ENCODE measurements around the gene DCP1B. TPM values are rescaled to one million over a fixed set of nuclear protein-coding genes. Genes with fewer than 3 reads are reported as not detected.

The DCP1B gene
- total and polyA plus RNA-seq, 5 experiments from 2014 or later: 10.0 to 24.4 (median 20.9) TPM

DNA sequence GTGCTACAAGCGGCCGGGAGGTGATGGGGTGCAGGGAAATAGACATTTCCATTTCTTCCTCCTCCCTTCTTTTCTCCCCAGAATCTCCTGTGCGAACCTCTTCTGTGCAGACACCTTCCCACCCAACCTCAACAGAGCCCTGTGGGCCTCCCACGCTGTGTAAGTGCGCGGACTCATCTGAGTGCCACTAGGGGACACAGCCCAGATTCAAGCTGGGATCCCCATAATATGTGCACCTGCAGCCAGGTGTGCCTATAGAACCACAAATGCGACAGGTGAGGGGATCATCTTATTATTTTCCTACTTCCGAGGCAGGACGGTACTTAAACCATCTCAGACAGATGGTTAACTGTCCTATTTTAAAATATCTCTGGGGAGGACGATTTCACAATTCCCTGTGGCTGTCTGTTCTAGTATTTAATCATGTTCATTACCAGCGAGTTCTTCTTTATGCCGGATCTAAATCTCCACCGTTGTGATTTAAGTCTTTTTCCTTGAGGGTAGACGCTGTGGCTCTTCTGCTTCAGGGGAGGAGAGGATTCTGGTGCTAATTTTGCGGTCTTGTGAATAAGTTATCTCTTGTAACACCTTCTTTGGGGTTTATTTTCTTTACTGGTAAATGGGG lies 31.3 kb upstream of the DCP1B start:
- Mint-ChIP-seq H3K9me3 (no peaks in the 10 kb centered on the region), H3K36me3 (no peaks in the 10 kb centered on the region), H3K27ac (peak overlapping the region in 2 of 10 donors; percentile 64 to 70), H3K27me3 (peaks cover 16 to 41% (median 35%) of the 10 kb centered on the region in 5 donors), H3K4me1 (peaks cover 3 to 15% (median 13%) of the 10 kb centered on the region in 4 donors), H3K4me3 (peak overlapping the region; percentile 69 to 82 (median 75))
- ATAC-seq: peak; percentile 35 to 39
- POLR2A ChIA-PET: no interaction called here
- peak in 1 of 10 donors; percentile 15 for DNase-seq

DNA sequence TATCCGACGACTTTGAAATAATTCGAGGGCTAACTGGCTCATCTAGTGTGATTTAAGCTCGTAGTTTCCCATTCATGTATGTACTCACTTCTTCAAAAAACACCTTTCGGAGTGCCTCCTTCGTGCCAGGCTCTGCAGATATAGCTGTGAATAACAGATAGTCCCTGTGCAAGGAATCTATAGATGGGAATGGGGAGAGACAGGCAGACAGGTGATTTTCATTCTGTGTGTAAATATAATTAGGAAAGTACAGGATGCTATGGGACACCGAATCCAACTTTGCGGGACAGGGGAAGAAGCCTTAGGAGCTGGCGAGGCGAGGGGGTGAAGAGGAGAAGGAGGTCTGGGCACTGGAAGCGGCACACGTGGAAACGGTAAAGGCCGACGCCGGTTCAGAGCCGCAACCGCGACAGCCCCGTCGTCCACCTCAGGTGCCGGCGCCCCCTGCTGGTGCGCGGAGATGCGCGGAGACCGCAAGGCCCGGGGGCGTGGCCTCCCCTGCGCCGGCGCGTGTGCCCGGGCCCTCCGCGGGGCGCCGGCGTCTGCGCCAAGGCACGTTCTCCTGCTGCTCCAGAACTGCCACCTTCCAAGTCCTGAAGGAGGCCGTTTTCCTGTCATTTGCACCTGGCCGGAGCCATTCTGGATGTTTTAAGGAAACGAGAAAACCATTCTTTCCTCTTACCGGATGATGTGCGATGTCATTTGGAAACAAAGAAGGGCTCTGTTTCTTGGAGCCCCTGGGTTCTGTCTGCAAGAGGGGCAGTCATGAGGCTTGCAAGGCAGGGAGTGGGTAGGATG lies 30.6 kb upstream of the DCP1B start:
- peaks cover 3 to 15% (median 13%) of the 10 kb centered on the region in 4 donors for H3K4me1 Mint-ChIP-seq
- no peaks in the 10 kb centered on the region for H3K36me3 Mint-ChIP-seq
- peaks cover 17 to 39% (median 29%) of the 10 kb centered on the region in 5 donors for H3K27me3 Mint-ChIP-seq
- peak; percentile 97 to 99 for ATAC-seq
- POLR2A ChIA-PET: interaction anchor here (0.7 kb wide), 1 partner anchor 344 kb away, joined by 3 read pairs; the partner anchor contains the start of gene ADIPOR2
- H3K27ac Mint-ChIP-seq: peak overlapping the region in 3 of 10 donors; percentile 21 to 70 (median 67)
- H3K4me3 Mint-ChIP-seq: peak overlapping the region; percentile 69 to 82 (median 75)
- peak; percentile 68 to 90 (median 83) for DNase-seq
- H3K9me3 Mint-ChIP-seq: no peaks in the 10 kb centered on the region

DNA sequence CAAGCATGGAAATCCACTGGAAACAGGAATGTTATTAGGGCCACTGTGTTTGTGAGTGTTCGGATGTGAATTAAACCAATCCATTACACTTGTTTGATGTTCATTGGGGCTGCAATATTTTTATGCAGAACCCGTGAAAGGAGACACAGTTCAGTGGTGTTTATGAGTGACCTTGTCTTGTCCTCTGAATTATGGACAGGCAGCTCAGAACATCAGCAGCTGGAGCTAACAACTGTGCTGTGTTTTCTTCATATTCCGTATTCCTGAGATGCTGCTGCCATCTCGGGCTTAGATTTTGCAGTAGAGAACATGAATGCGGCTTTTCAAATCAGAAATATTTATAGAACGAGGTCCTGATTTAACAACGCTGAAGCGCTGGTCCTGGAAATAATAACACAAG lies 28.2 kb upstream of the DCP1B start:
- DNase-seq: no peak
- peaks cover 3 to 15% (median 13%) of the 10 kb centered on the region in 4 donors for H3K4me1 Mint-ChIP-seq
- H3K36me3 Mint-ChIP-seq: no peaks in the 10 kb centered on the region
- H3K4me3 Mint-ChIP-seq: no peak overlapping the region
- H3K9me3 Mint-ChIP-seq: no peaks in the 10 kb centered on the region
- ATAC-seq: no peak
- POLR2A ChIA-PET: no interaction called here
- H3K27ac Mint-ChIP-seq: no peak overlapping the region
- peaks cover 14 to 33% (median 20%) of the 10 kb centered on the region in 5 donors for H3K27me3 Mint-ChIP-seq

DNA sequence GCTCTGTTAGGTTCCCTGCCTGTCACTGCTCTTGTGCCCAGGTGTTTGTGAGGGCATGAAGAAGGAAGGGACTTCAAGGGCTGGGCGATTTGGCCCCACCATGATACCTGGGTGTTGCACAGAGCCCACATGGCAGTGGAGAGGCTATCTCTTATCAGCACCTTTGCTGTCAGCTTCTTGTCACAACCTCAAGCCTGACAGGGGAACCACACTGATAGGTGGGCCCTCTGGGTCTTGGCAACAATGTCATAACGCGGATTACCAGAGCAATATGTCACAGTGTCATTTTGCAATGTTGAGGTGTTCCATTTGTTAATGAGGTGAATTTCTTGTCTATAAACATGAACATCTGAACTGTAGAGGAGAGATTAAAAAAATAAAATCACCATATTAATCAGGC lies 25.6 kb upstream of the DCP1B start:
- no peaks in the 10 kb centered on the region for H3K9me3 Mint-ChIP-seq
- ATAC-seq (no peak), DNase-seq (no peak)
- peaks cover 12 to 29% (median 19%) of the 10 kb centered on the region in 5 donors for H3K27me3 Mint-ChIP-seq
- POLR2A ChIA-PET: no interaction called here
- no peaks in the 10 kb centered on the region for H3K36me3 Mint-ChIP-seq
- no peak overlapping the region for H3K4me3 Mint-ChIP-seq
- H3K4me1 Mint-ChIP-seq: peaks cover 3 to 5% (median 4%) of the 10 kb centered on the region in 4 donors
- no peak overlapping the region for H3K27ac Mint-ChIP-seq

DNA sequence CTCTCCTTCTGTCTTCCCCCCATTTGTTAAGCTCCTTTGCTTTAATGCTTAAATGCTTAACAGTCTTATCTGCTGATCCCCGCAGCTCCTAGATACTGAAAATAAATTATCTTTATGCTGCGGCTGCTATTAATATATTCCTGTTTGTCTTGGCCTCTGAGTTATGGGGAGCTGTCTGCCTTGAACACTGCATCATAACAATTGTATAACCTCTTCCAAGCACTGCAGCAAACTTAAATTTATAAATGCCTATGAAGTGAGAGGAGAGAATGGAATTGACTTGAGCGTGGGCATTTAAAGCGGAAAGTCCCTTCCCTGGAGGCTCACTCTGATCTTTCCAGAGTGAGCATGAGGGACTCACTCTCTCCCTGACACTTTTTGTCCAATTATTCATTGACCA lies 23.1 kb upstream of the DCP1B start:
- POLR2A ChIA-PET: no interaction called here
- H3K4me1 Mint-ChIP-seq: no peaks in the 10 kb centered on the region
- H3K36me3 Mint-ChIP-seq: no peaks in the 10 kb centered on the region
- H3K4me3 Mint-ChIP-seq: no peak overlapping the region
- ATAC-seq (no peak), DNase-seq (no peak)
- no peak overlapping the region for H3K27ac Mint-ChIP-seq
- peaks cover 0 to 2% (median 0%) of the 10 kb centered on the region in 9 donors for H3K9me3 Mint-ChIP-seq
- peaks cover 7 to 19% (median 13%) of the 10 kb centered on the region in 5 donors for H3K27me3 Mint-ChIP-seq

DNA sequence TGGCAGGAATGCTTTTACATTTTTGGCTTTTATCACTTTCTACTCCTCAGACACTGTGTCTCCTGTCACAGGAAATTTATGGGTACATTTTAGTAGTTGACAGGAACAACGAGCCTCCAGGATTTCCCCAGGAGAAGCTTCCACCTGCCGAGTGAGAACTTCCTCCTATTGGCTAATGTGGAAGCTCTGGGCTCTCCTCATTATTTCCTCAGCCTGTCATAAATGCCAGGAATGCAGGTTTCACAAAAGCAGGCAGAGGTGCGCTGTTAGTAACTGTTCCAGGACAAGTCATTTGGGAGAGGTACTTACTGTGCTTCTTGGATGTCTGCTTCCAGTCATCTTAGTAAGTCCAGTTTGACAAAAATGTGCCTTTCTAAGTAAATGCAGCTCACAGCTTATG lies 19.1 kb upstream of the DCP1B start:
- no peak for DNase-seq
- Mint-ChIP-seq H3K9me3 (peaks cover 0 to 3% (median 0%) of the 10 kb centered on the region in 9 donors), H3K27ac (no peak overlapping the region), H3K36me3 (peaks cover 0 to 2% (median 0%) of the 10 kb centered on the region in 3 donors), H3K4me1 (no peaks in the 10 kb centered on the region), H3K27me3 (peaks cover 6 to 21% (median 9%) of the 10 kb centered on the region in 5 donors), H3K4me3 (no peak overlapping the region)
- POLR2A ChIA-PET: no interaction called here
- ATAC-seq: no peak

DNA sequence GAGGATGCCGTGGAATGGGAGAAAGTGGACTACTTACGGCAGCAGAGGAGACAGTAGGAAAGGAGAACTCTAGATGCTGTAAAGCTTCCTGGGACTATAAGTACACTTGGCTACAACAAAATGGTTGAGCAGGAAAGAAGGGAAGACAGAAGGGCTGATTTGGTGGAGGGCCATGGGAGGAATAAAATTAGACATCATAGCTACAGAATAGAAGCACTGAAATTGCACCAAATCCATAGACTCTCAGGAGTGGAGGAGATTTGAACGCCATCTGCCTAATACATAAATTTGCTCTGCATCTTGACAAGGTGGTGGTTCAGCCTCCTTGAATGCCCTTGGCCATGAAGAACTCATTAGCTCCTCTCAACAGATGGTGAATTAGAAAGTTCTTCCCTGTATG lies 16.3 kb upstream of the DCP1B start:
- H3K4me3 Mint-ChIP-seq: no peak overlapping the region
- peaks cover 13 to 36% (median 14%) of the 10 kb centered on the region in 5 donors for H3K27me3 Mint-ChIP-seq
- H3K36me3 Mint-ChIP-seq: peaks cover 0 to 2% (median 0%) of the 10 kb centered on the region in 3 donors
- H3K9me3 Mint-ChIP-seq: peaks cover 0 to 3% (median 0%) of the 10 kb centered on the region in 9 donors
- peak overlapping the region in 1 of 10 donors; percentile 13 for H3K27ac Mint-ChIP-seq
- DNase-seq: no peak
- POLR2A ChIA-PET: no interaction called here
- no peak for ATAC-seq
- no peaks in the 10 kb centered on the region for H3K4me1 Mint-ChIP-seq

DNA sequence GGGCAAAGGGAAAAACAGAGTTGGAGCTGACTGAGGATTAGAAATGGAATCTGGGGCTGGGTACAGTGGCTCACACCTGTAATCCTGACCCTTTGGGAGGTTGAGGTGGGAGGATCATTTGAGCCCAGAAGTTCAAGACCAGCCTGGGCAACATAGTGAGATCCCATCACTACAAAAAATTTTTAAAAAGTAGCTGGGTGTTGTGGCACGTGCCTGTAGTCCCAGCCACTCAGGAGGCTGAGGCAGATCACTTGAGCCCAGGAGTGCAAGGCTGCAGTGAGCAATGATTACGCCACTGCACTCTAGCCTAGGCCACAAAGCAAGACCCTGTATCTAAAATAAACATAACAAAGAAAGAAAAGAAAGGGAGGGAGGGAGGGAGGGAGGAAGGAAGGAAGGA lies 14.9 kb upstream of the DCP1B start:
- H3K9me3 Mint-ChIP-seq: peaks cover 0 to 2% (median 0%) of the 10 kb centered on the region in 9 donors
- peaks cover 0 to 2% (median 0%) of the 10 kb centered on the region in 3 donors for H3K36me3 Mint-ChIP-seq
- DNase-seq: no peak
- no peaks in the 10 kb centered on the region for H3K4me1 Mint-ChIP-seq
- no peak for ATAC-seq
- peaks cover 13 to 36% (median 13%) of the 10 kb centered on the region in 5 donors for H3K27me3 Mint-ChIP-seq
- H3K27ac Mint-ChIP-seq: no peak overlapping the region
- no peak overlapping the region for H3K4me3 Mint-ChIP-seq
- POLR2A ChIA-PET: no interaction called here

DNA sequence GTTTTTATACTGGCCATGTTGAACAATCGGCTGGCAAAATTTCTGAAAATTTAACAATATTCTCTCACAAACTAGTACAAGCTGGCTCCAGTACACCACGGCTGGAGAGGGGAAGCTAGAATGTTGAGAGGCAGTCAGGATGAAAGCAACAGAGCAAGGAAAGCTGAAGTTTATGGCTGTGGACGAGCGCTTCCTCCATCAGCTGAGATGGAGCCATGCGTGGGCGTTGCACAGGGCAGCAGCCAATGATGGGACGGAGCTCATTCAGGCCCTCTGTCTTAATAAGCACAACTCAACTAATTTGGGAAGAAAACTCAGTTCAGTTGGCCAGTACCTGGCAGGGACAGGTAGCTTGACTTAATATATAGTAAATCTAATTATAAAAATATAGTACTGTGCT lies 14.1 kb upstream of the DCP1B start:
- Mint-ChIP-seq H3K27me3 (peaks cover 11 to 36% (median 13%) of the 10 kb centered on the region in 5 donors), H3K9me3 (peaks cover 0 to 2% (median 0%) of the 10 kb centered on the region in 9 donors), H3K4me3 (no peak overlapping the region), H3K36me3 (peaks cover 0 to 2% (median 0%) of the 10 kb centered on the region in 3 donors), H3K27ac (no peak overlapping the region), H3K4me1 (no peaks in the 10 kb centered on the region)
- ATAC-seq (no peak), DNase-seq (no peak)
- POLR2A ChIA-PET: no interaction called here

DNA sequence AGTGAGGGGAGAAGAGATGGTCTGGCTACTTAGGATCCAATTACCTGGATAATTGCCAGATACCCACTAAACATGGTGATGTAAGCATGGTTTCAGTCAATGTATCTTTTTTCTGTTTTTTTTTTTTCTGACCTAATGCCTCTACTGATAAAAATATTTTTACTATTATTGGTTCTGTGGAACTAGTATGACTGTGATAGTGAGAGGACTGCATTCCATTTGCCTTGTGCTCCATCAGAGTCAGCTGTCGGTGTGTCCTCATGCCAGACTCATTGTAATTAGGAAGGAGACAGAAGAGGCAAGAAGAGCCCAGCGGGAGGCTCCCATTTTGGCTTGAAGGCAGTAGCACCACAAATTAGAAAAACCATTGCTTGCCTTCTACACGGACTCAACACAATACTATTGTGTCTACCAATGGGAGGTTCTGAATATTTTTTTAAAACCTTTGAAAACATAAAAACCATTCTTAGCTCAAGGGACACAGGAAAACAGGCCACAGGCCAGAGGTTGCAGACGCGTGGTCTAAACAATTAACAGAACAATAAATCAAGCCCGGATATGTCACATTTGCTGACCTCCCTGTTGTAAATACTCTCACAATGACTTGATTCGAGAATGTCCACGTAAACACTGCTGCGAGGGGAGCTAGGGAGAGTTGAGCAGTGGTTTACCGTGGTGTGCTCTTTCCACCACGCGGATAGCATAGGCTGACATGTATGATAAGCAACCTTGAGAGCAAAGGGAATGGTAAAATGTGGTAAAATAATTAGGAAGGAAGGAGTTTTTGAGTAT lies 13.5 kb upstream of the DCP1B start:
- ATAC-seq: no peak
- Mint-ChIP-seq H3K4me3 (no peak overlapping the region), H3K27me3 (peaks cover 11 to 36% (median 13%) of the 10 kb centered on the region in 5 donors), H3K9me3 (peaks cover 0 to 2% (median 0%) of the 10 kb centered on the region in 9 donors), H3K4me1 (no peaks in the 10 kb centered on the region), H3K36me3 (peaks cover 0 to 2% (median 0%) of the 10 kb centered on the region in 3 donors), H3K27ac (no peak overlapping the region)
- POLR2A ChIA-PET: no interaction called here
- DNase-seq: no peak

DNA sequence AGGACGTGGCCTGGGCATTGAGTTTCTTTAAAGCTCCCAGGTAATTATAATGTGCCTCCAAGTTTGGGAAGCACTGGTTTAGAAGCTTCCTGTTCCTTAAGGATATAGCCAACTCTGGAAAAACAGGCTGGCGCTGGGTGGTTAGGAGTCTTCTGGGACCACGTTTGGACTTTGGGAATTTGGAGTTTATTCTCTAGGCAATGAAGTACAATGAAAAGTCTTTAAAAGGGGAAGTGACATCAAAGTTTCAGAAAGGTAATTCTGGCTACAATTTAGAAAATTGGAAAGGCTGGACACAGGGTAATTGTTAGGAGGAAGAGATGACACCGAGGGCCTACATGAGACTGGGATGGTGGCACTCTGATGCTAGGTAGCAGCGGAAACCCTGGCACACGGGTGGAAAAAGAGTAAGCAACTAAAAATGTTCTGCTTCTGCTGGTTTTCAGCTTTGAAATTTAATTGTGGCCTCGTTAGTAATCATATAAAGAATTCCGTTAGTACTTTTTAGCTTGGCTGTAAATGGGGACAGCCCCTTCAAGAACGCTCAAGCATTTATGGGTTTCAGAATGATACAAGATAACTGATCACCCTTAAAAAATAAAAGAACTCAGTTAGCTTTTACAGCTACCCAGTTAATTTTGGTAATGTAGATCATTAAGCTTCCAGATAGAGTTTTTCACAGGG lies 12.7 kb upstream of the DCP1B start:
- POLR2A ChIA-PET: no interaction called here
- H3K9me3 Mint-ChIP-seq: peaks cover 0 to 2% (median 0%) of the 10 kb centered on the region in 9 donors
- no peak overlapping the region for H3K27ac Mint-ChIP-seq
- no peak for DNase-seq
- H3K4me3 Mint-ChIP-seq: no peak overlapping the region
- peaks cover 11 to 36% (median 13%) of the 10 kb centered on the region in 5 donors for H3K27me3 Mint-ChIP-seq
- ATAC-seq: no peak
- no peaks in the 10 kb centered on the region for H3K4me1 Mint-ChIP-seq
- peaks cover 0 to 2% (median 0%) of the 10 kb centered on the region in 3 donors for H3K36me3 Mint-ChIP-seq

DNA sequence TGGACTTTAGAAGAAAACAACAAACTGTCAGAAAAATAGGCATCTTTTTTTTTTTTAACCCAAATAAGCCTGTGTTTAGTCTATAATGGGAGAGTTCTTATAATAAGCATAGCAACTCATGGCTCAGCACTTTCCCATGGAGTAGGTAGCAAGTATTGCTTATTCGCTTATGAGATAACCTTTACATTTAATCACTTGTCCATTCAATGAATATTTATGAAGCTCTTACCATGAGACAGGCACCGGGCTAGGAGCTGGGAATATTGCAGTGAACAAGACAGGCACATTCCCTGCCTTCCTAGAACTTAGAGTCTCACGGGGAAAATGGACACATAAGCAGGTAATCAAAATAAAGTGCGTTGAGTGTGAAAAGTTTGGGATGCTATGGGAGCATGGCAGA lies 10.0 kb upstream of the DCP1B start:
- Mint-ChIP-seq H3K4me3 (no peak overlapping the region), H3K9me3 (peaks cover 0 to 2% (median 0%) of the 10 kb centered on the region in 9 donors), H3K4me1 (no peaks in the 10 kb centered on the region), H3K27ac (no peak overlapping the region), H3K36me3 (peaks cover 0 to 2% (median 0%) of the 10 kb centered on the region in 3 donors), H3K27me3 (peaks cover 7 to 24% (median 12%) of the 10 kb centered on the region in 5 donors)
- POLR2A ChIA-PET: no interaction called here
- no peak for DNase-seq
- ATAC-seq: no peak
